GM18505 (cell line): ENCODE measurements around the gene THY1.
"Not testable (repeated sequence)": the region's sequence is repeated elsewhere in the genome, so short reads cannot be mapped to it uniquely, and the experiment has no call there.

Experiments used
- ATAC-seq: cut with Tn5 transposase; IDR thresholded peaks from one replicate; pipeline ENCODE4 v1.9.1; 2021; ENCODE audit not compliant: unreplicated experiment
- POLR2A ChIP-seq: IDR thresholded peaks from 4 replicates; pipeline ENCODE4 v1.6.1; 2011; ENCODE audit warnings: borderline replicate concordance; ENCODE audit not compliant: insufficient read depth, insufficient read length; ENCODE audit errors: extremely low read depth

Gene THY1

DNA sequence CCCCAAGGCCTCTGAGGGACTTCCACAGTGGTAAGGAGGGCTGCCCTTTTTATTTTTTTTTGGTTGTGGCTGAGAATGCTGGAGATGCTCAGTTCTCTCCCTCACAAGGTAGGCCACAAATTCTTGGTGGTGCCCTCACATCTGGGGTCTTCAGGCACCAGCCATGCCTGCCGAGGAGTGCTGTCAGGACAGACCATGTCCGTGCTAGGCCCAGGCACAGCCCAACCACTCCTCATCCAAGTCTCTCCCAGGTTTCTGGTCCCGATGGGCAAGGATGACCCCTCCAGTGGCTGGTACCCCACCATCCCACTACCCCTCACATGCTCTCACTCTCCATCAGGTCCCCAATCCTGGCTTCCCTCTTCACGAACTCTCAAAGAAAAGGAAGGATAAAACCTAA, 4.2 kb downstream of the THY1 start:
- ATAC-seq, result no peak
- no peak for TF ChIP-seq POLR2A

DNA sequence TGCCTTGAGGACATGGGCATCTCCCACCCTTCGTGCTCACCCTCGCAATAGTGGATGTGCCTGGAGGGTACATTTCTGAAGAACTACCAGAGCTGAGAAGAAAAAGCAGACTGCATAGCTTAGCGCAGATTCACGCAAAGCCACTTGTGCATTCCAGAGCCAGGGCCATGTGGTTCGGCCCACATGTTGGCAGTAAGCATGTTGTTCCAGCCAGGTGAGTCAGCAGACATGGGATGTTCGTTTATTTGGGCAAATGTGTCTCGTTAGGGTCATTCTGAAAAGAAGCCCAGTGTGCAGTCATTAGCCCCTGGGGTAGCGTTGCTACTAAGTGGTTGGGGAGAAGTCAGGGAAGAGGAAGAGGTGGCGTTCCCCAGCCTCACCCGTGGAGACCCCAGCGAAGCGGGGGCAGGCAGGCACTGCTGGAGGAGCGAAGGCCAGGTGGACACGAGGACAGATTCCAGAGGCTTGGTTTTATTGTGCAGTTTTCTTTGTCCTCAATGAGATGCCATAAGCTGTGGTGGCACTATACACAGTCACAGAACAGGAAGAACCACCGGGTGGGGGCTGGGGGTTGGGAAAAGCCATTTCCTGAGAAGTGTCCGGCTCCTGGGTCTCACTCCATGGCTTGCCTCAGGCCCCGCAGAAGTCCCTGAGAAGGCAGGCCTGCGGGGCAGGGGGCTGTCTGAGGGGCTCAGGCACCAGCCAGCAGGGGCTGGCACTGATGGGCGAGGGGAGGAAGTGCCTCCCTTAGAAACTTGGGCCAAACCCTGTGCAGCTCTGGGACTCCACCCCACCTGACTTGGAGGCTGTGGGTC, 5.0 kb downstream of the THY1 start:
- no peak for ATAC-seq
- TF ChIP-seq POLR2A, result no peak

DNA sequence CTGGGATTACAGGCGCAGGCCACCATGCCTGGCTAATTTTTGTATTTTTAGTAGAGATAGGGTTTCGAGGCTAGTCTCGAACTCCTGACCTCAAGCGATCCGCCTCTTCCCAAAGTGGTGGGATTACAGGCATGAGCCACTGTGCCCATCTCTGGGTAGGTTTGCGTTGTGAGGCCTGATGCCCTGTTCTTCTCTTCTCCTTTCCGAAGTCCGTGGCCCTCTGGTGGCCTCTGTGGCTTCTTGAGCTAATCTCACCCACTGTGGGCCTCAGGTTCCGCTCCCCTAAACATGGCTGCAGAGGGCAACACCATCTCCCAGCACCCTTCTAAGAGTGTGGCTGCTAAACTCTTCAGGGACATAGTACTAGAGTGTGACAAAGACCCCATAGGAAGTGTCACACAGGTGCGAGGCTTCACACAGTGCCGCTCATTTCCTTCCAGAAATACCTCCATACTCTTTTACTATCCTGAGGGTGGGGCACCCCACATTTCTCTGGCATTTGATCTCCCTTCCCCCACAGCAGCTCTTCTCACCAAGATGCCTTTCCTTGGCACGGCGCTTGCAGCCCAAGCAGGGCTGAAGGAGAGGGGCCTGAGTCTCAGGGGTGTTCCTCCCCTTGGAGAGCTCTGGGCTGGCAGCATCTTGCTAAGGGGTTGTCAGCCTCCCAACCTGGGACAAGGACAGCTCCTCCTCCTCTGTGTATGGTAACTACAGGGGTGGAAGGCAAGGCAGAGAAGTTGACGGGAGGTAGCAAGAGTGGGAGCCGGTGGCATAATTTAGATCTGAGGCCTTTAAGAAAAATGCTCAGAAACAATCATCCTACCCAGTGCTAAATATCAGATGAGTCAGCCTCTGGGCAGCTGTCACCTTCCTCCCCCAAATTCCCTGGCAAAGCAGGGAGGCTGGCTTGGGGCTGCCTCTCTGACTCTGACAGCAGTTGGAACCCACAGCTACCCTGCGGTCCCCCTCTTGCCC, 6.1 kb downstream of the THY1 start:
- no peak for ATAC-seq
- no peak for TF ChIP-seq POLR2A

DNA sequence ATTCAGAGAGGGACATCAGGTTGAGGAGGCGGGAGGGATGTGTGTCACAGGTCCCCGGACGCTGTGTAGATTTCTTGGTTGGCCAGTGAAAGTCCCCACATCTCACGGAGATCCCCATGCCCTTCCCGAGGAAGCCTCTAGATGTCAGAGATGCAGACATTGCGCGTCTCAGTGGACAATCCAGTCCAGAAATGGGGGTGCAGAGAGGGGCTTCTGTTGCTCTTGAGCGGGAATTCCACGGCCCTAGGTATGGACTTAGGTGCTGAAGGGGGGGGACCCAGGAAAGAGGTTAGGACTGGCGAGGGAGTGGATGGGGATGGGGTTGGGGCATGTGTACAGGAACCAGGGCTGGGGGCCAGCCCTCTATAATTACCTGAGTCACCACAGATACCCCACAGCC, 7.0 kb downstream of the THY1 start:
- no peak for TF ChIP-seq POLR2A
- ATAC-seq, result no peak

DNA sequence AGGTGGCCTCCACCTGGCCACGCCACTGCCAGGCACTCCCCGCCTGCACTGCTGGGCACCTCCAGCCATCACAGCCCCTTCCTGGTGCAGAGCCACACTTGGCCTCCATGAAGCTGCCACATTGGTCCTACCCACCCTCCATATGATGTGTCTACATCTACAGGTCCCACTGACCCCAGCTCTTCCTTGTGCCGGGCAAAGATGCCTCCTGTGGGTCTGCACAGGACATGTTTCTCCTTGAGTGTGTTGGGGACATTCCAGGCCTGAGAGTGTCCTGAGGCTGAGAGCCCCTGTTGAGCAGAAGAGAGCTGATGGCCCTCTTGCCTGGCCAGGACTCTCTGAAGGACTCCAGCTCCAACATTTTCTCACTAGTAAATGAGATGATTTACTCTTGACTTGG, 7.5 kb downstream of the THY1 start:
- TF ChIP-seq POLR2A, result no peak
- ATAC-seq, result no peak

DNA sequence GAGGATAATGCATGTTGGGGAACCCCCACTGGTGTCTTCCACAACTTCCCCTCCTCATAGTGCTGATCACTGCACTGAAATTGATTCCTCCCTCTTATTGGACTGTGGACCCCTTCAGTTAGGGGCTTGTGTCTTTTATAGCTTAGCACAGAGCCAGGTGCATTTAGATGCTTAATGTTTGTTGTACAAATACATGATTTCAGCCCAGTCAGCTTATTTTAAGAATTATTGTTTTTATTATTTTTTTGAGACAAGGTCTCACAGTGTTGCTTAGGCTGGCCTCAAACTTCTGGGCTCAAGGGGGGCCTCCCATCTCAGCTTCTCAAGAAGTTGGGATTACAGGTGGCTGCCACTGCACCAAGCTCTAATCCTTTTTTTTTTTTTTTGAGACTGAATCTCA, 8.2 kb downstream of the THY1 start:
- ATAC-seq, result no peak
- TF ChIP-seq POLR2A, result no peak

DNA sequence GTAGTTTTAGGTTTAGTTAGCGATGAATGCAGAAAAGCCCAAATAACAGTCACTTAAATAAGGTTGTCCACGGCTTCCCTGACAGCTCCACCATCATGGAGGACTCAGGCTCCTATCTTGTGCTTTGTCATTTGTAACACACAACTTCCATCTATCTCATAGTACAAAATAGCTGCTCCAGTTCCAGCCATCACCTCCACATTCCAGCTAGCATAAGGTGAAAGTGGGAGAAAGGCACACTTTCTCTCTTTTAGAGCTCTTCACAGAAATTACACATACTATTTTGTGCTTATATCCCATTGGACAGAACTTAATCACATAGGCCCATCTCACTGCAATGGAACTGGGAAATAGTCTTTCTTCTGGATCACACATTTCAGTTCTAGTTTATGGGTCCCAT, 8.7 kb downstream of the THY1 start:
- ATAC-seq, result no peak
- no peak for TF ChIP-seq POLR2A

DNA sequence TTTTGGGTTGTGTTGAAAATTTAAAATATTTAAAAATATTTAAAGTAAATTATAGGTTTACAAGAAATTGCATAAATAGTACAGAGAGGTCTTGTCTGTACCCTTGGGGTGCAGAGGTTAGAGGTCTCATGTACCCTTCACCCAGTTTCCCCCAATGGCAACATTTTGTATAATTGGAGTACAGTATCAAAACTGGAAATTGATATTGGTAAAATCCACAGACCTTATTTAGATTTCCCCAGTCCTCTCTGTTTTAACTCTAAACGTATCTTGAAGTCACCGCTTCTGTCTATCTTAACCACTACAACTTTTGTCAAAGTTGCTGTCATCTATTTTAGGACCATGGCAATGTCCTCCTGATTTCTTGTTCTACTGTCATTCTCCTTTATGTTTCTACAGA, 10.9 kb downstream of the THY1 start:
- no peak for TF ChIP-seq POLR2A
- ATAC-seq, result no peak

DNA sequence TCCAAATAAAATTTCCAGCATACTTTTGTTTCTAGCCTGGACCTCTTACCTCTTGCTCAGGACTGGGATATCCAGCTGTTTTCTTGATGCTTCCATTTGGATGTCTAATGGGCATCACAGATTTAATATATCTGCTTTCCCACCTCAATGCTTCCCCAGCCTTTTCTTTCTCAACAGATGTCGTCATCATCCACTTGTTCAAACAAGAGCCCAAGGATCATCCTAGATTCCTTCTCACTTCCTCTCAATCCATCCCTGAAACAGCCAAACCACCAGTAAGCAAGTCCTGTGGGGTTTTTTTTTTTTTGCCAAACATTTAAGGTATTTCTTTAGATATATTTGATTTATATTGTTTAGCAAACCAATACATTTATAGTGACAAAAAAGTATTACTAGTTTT, 12.5 kb downstream of the THY1 start:
- ATAC-seq, result no peak
- TF ChIP-seq POLR2A, result no peak

DNA sequence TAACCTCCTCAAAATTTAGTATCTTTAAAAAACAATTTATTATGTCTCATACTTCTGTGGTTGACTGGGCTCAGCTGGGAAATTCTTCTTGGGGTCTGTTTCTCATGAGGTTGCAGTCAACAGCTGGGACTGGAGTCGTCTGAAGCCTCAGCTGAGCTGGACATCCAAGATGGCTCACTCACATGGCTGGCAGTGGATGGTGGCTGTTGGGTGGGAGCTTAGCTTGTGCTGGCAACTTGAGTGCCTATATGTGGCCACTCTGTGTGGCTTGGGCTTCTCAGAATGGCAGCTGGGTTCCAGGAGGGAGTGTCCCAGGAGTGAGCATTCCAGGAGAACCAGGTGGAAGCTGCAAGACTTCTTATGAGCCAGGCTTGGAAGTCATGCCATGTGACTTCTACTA, 13.2 kb downstream of the THY1 start:
- no peak for TF ChIP-seq POLR2A
- ATAC-seq, result no peak

DNA sequence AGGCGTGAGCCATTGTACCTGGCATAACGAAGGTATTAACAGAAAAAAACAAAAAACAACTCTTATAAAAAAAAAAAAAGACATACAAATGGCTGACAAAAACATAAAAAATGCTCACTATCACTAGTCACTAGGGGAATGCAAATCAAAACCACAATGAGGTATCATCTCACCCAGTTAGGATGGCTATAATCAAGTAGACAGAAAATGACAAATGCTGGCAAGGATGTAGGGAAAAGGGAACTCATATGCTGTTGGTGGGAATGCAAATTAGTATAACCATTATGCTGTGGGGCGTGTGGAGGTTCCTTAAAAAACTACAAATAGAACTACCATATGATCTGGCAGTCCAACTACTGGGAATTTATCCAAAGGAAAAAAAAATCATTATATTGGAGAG, 17.0 kb downstream of the THY1 start:
- no peak for TF ChIP-seq POLR2A
- no peak for ATAC-seq

DNA sequence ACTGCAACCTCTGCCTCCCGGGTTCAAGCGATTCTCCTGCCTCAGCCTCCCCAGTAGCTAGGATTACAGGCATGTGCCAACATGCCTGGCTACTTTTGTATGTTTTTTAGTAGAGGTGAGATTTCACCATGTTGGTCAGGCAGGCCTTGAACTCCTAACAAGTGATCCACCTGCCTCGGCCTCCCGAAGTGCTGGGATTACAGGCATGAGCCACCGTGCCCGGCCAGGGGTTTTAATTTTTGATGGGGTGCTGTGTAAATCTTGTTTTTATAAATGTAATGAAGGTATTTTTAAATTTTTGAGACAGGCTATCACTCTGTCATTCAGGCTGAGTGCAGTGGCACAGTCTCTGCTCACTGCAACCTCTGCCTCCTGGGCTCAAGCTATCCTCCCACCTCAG, 17.5 kb downstream of the THY1 start:
- ATAC-seq, result not testable (repeated sequence)

DNA sequence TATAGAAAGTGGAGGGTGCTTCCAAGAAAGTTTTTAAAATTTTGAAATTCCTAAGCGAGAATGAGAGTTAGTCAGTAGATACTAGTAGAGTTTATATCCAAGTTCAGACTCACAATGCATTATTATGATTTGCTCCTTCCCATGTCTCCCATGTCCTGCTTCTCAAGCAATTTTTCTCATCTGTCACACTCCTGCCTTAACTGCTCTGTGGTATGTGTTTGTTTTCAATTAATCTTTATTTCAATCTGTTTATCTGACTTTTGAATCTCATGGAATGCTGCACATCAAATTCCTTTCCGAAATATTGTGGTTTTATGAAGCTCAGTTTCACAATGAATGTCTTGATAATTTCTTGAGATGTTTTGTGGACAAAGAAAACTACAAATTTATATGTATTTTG, 18.1 kb downstream of the THY1 start:
- no peak for TF ChIP-seq POLR2A
- ATAC-seq, result no peak

DNA sequence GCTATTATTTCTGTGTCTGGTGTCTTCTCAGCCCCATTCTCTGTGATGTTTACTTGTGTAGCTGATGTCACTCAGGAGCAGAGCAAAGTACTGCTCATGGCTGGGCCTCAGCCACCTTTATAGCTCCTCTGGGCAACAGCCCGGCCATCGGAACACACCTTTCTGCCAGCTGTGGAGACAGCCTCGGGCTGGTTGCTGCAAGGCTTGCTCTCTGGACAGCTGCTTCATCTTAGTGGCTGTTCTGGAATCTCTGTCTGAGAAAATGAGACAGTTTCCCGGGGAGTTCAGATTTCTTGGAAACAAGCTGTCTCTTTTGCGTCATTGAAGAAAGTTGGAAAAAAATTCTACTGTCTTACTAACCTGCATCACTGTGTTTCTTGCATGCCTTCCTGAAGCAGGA, 20.0 kb downstream of the THY1 start:
- TF ChIP-seq POLR2A, result no peak
- ATAC-seq, result no peak
